Measurements from ENCODE around the gene XAB2.
A peak's percentile ranks its signal among the peaks of the same experiment; 100 is the strongest.

XAB2 gene

DNA sequence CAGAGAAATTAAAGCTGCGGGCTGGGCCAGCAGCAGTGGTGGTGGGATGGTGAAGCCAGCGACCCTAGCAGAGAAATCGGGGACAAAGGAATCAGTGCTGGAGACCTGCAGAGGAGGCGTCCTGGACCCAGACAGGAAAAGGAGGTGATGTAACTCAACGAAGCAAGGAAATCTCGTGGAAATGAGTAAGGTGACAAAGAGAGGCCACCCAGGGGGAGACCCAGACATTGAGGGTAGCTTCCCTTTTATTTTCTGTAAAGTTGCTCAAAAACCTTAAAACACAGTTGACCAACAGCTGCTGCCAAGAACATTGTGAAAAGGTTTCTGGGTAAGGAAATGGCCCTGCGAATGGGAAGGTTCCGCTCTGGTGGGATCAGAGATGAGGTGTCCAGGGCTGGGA is 26.2 kb upstream of the XAB2 start:
- Histone ChIP-seq H3K27me3 (replicated peaks; ENCODE audit: insufficient read depth, low read length) (peaks cover 59% of the 10 kb centered on the region), H4K20me1 (ENCODE audit: insufficient read depth, low read length) (no peaks in the 10 kb centered on the region), H3K27ac (ENCODE audit: low read length) (no peak overlapping the region), H3K9me3 (replicated peaks; ENCODE audit: insufficient read depth, low read length) (no peaks in the 10 kb centered on the region), H3K9ac (ENCODE audit: low read length) (no peak overlapping the region), H3K4me2 (ENCODE audit: low read depth, low read length) (no peak overlapping the region), H3K9me2 (replicated peaks; ENCODE audit: insufficient read depth, low read length) (no peaks in the 10 kb centered on the region), H3K79me2 (ENCODE audit: low read length) (no peaks in the 10 kb centered on the region), H3K36me3 (replicated peaks; ENCODE audit: insufficient read depth, low read length) (no peaks in the 10 kb centered on the region), H2AFZ (ENCODE audit: low read length) (no peak overlapping the region), H3F3A (ENCODE audit: insufficient read depth, low read length) (no peaks in the 10 kb centered on the region), H3K4me3 (ENCODE audit: low read length) (no peak overlapping the region), H3K4me1 (ENCODE audit: low read length) (no peaks in the 10 kb centered on the region)
- no peak for TF ChIP-seq EZH2phosphoT487 (IDR thresholded peaks at IDR 0.05; ENCODE audit: low read length)
- TF ChIP-seq, protein P1, sequence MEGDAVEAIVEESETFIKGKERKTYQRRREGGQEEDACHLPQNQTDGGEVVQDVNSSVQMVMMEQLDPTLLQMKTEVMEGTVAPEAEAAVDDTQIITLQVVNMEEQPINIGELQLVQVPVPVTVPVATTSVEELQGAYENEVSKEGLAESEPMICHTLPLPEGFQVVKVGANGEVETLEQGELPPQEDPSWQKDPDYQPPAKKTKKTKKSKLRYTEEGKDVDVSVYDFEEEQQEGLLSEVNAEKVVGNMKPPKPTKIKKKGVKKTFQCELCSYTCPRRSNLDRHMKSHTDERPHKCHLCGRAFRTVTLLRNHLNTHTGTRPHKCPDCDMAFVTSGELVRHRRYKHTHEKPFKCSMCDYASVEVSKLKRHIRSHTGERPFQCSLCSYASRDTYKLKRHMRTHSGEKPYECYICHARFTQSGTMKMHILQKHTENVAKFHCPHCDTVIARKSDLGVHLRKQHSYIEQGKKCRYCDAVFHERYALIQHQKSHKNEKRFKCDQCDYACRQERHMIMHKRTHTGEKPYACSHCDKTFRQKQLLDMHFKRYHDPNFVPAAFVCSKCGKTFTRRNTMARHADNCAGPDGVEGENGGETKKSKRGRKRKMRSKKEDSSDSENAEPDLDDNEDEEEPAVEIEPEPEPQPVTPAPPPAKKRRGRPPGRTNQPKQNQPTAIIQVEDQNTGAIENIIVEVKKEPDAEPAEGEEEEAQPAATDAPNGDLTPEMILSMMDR (IDR thresholded peaks at IDR 0.05; ENCODE audit: low read length): no peak
- no peak for TF ChIP-seq EZH2 (optimal IDR thresholded peaks at IDR 0.05; ENCODE audit: low read depth, low read length)
- DNase-seq: no peak

DNA sequence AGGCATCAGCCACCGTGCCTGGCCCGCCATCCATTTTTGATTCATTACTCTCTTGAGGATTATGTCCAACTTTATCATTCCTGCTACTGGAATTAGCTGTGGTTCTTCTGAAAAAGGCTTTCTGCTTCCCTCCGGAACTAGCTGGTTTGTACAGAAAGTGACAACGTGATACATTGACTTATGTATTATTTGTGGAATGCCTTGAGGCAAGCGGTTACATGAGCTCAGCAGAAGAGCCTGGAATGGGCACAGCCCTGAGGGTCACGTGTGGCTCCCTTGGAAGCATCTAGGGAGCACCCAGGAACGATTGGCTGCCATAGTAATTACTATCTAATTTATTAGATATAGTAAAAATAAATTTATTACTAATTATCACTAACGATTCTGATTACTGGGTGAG is 25.1 kb upstream of the XAB2 start:
- Histone ChIP-seq H3K27ac (ENCODE audit: low read length) (no peak overlapping the region), H3K4me2 (ENCODE audit: low read depth, low read length) (no peak overlapping the region), H3K9ac (ENCODE audit: low read length) (no peak overlapping the region), H3K36me3 (replicated peaks; ENCODE audit: insufficient read depth, low read length) (no peaks in the 10 kb centered on the region), H3K4me1 (ENCODE audit: low read length) (no peaks in the 10 kb centered on the region), H4K20me1 (ENCODE audit: insufficient read depth, low read length) (no peaks in the 10 kb centered on the region), H3K4me3 (ENCODE audit: low read length) (no peak overlapping the region), H3K9me3 (replicated peaks; ENCODE audit: insufficient read depth, low read length) (no peaks in the 10 kb centered on the region), H2AFZ (ENCODE audit: low read length) (no peak overlapping the region), H3K27me3 (replicated peaks; ENCODE audit: insufficient read depth, low read length) (peaks cover 61% of the 10 kb centered on the region), H3F3A (ENCODE audit: insufficient read depth, low read length) (no peaks in the 10 kb centered on the region), H3K9me2 (replicated peaks; ENCODE audit: insufficient read depth, low read length) (no peaks in the 10 kb centered on the region), H3K79me2 (ENCODE audit: low read length) (no peaks in the 10 kb centered on the region)
- TF ChIP-seq EZH2 (optimal IDR thresholded peaks at IDR 0.05; ENCODE audit: low read depth, low read length) (no peak), EZH2phosphoT487 (IDR thresholded peaks at IDR 0.05; ENCODE audit: low read length) (no peak)
- TF ChIP-seq, protein P1 (IDR thresholded peaks at IDR 0.05; ENCODE audit: low read length): no peak
- no peak for DNase-seq

DNA sequence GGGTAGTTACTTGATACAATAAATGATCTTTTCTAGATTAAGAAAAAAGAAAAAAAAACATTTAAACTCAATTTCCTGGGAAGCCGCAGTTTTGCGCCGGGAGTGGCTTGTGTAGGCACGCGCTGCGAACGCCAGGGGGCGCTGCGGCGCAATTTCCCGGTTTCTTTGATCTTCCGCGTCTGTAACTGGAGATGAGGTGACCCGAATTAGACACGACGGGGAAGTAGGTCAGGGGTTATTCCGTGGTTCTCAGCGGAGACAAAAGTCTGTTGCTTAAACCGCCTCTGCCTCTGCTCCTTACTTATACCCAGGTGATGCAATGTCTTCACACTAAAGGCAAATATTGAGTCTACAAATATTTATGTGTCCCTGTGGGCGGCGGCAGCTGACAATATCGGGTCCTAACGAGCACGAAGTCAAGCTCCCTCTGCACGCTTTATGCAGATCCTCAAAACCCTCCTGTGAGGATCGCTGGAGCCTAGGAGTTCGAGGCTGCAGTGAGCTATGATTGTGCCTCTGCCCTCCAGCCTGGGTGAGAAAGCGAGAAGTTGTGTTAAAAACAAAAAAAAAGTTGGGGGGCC is 22.8 kb upstream of the XAB2 start:
- peak; percentile 87 for DNase-seq
- no peak overlapping the region for H3K9ac ChIP-seq (ENCODE audit: low read length)
- no peaks in the 10 kb centered on the region for H4K20me1 ChIP-seq (ENCODE audit: insufficient read depth, low read length)
- H3K4me3 ChIP-seq (ENCODE audit: low read length): peak overlapping the region; percentile 18; the same call in 1 of the 2 replicates
- H3K27ac ChIP-seq (ENCODE audit: low read length): no peak overlapping the region
- peak overlapping the region; percentile 52 for H3K4me2 ChIP-seq (ENCODE audit: low read depth, low read length)
- TF ChIP-seq EZH2phosphoT487 (IDR thresholded peaks at IDR 0.05; ENCODE audit: low read length): no peak
- TF ChIP-seq EZH2 (optimal IDR thresholded peaks at IDR 0.05; ENCODE audit: low read depth, low read length): no peak
- TF ChIP-seq, protein P1 (IDR thresholded peaks at IDR 0.05; ENCODE audit: low read length): peak; percentile 96
- H3F3A ChIP-seq (ENCODE audit: insufficient read depth, low read length): no peaks in the 10 kb centered on the region
- no peaks in the 10 kb centered on the region for H3K36me3 ChIP-seq (replicated peaks; ENCODE audit: insufficient read depth, low read length)
- H3K27me3 ChIP-seq (replicated peaks; ENCODE audit: insufficient read depth, low read length): peaks cover 54% of the 10 kb centered on the region
- H3K79me2 ChIP-seq (ENCODE audit: low read length): no peaks in the 10 kb centered on the region
- peak overlapping the region; percentile 50 for H2AFZ ChIP-seq (ENCODE audit: low read length)
- no peaks in the 10 kb centered on the region for H3K9me2 ChIP-seq (replicated peaks; ENCODE audit: insufficient read depth, low read length)
- no peaks in the 10 kb centered on the region for H3K9me3 ChIP-seq (replicated peaks; ENCODE audit: insufficient read depth, low read length)
- H3K4me1 ChIP-seq (ENCODE audit: low read length): no peaks in the 10 kb centered on the region
